Spleen (tissue), 11 donors: Measurements from ENCODE around the gene SMAD6. TPM values are rescaled to one million over a fixed set of nuclear protein-coding genes. Genes with fewer than 3 reads are reported as not detected.

ENCODE experiments used
- DNase-seq: peaks from one replicate; pipeline ENCODE4 v3.0.0-alpha.2; 2020
- H3K27ac ChIP-seq, 8 donors: fragments of 200-600 bp; sonication (generic) in 7 of 8; 1 replicate in 4 of 8; 2 replicates in 4 of 8; pipeline versions ENCODE4 v1.5.0 to v1.8.0; 2016 to 2021; ENCODE audit warnings: inconsistent platforms in 4 of 8, mild to moderate bottlenecking in 4 of 8, moderate library complexity in 1 of 8
- H3K27me3 ChIP-seq, 7 donors: fragments of 200-600 bp; sonication (generic) in 6 of 7; replicated peaks in 1 of 7; 1 replicate in 4 of 7; 2 replicates in 3 of 7; pipeline versions ENCODE4 v1.5.0 to v1.8.0; 2016 to 2021; ENCODE audit warnings: inconsistent platforms in 3 of 7, mild to moderate bottlenecking in 1 of 7
- H3K36me3 ChIP-seq, 6 donors: fragments of 200-600 bp; sonication (generic) in 5 of 6; 1 replicate in 4 of 6; 2 replicates in 2 of 6; pipeline versions ENCODE4 v1.5.0 to v1.8.0; 2016 to 2021; ENCODE audit warnings: inconsistent platforms in 2 of 6
- H3K4me1 ChIP-seq, 6 donors: fragments of 200-600 bp; sonication (generic) in 5 of 6; 1 replicate in 3 of 6; 2 replicates in 3 of 6; pipeline versions ENCODE4 v1.5.0 to v1.8.0; 2016 to 2021; ENCODE audit warnings: inconsistent platforms in 3 of 6
- H3K4me3 ChIP-seq, 8 donors: fragments of 200-600 bp; sonication (generic) in 7 of 8; 1 replicate in 4 of 8; 2 replicates in 4 of 8; pipeline versions ENCODE4 v1.5.0 to v1.8.0; 2016 to 2021; ENCODE audit warnings: inconsistent platforms in 4 of 8, mild to moderate bottlenecking in 4 of 8, moderate library complexity in 2 of 8
- H3K9me3 ChIP-seq, 8 donors: fragments of 200-600 bp; sonication (generic) in 7 of 8; 1 replicate in 4 of 8; 2 replicates in 4 of 8; pipeline versions ENCODE4 v1.5.0 to v1.8.0; 2016 to 2021; ENCODE audit warnings: inconsistent platforms in 4 of 8
- POLR2A ChIP-seq, 3 donors: fragments of 450-650 bp; IDR thresholded peaks; one replicate each; pipeline ENCODE4 v1.5.1; 2017; ENCODE audit warnings: antibody characterized with exemption in 3 of 3, mild to moderate bottlenecking in 1 of 3
- POLR2AphosphoS5 ChIP-seq, 3 donors: sonication (generic); formaldehyde crosslinking; IDR thresholded peaks; one replicate each; pipeline ENCODE4 v1.5.1; 2017; ENCODE audit warnings: antibody characterized with exemption in 3 of 3
- WGBS, 5 donors: extraction: QIAGEN DNeasy Blood & Tissue Kit in 3 of 5; methylation state at CpG; one replicate each; pipeline versions ENCODE4 v1.1.5 to v1.1.7; 2013 to 2018; 5-methylcytosine and 5-hydroxymethylcytosine counted together
- intact Hi-C: fragments of 100-400 bp; cut with DNase I; formaldehyde crosslinking; loops from one replicate; pipeline ENCODE4 v1.15.0; 2023; ENCODE audit warnings: low total_unique reads
- polyA plus RNA-seq, 3 donors: library from polyadenylated mRNA; stranded (reverse); fragments of 200-250 nt; gene quantifications; one replicate each; pipeline ENCODE4 v1.2.1, GENCODE V29; 2013
- total RNA-seq, 7 donors: library from RNA; depleted of rRNA in 3 of 7; stranded (reverse); fragments of >200 nt in 3 of 7; fragmentation: NEBNext Ultra II Directional in 4 of 7; extraction: Animal tissue kit (Norgen Biotek cat#: 25700) in 4 of 7; gene quantifications; one replicate each; pipeline versions ENCODE4 v1.1.0 to v1.2.1, GENCODE V29; 2016 to 2021
- TF ChIP-seq, protein P1 (sequence below), 11 experiments: fragments of 200-600 bp in 7 of 11; fragments of 450-650 bp in 4 of 11; sonication (generic) in 4 of 11; IDR thresholded peaks in 8 of 11; conservative IDR thresholded peaks in 3 of 11; 1 replicate in 7 of 11; 2 replicates in 4 of 11; pipeline versions ENCODE4 v1.4.0 to v1.8.0; 2016 to 2021; ENCODE audit warnings: antibody characterized with exemption in 11 of 11, inconsistent platforms in 4 of 11, mild to moderate bottlenecking in 1 of 11
- donor health status: healthy with polysubstance abuse.
- donor health status: DM: no; HTN: no; CAD: no; lungs with moderate emphysema.
- donor health status: DM: no; HTN: no; CAD: no.
- donor health status: Bipolar disorder and iron deficiency.
- donor health status: healthy.
- donor health status: DM: no; HTN: no; CAD: no.
- donor health status: DM: yes; HTN: yes; CAD: no.

Gene SMAD6
- total and polyA plus RNA-seq, 10 donors = 0.72 to 14.0 (median 4.8) TPM

DNA sequence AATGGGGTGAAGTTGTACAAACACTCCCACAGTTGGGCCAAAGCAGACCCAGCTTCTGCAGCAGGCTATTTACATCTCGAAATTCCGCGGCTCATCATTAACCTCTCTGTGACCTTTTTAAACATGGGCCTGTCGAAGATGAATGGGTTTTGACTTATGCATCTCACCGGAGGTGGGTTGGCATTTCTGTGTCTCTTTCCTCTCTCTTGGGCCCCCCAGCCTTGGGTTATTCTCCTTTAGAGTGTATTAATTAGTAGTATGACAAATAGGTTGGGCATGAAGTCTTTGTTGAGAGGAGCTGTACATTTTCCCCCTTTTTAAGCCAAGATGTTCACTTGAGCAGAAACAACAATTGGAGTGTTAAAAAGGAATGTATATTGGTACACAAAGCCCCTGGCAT, 9.8 kb downstream of the SMAD6 start:
- DNase-seq = no peak
- Histone ChIP-seq H3K9me3 (no peaks in the 10 kb centered on the region), H3K4me3 (no peak overlapping the region), H3K36me3 (no peaks in the 10 kb centered on the region), H3K27ac (no peak overlapping the region), H3K27me3 (peaks cover 0 to 6% (median 0%) of the 10 kb centered on the region in 7 donors), H3K4me1 (peaks cover 4 to 53% (median 27%) of the 10 kb centered on the region in 6 donors)
- intact Hi-C loops = no loop called here
- TF ChIP-seq POLR2AphosphoS5 (IDR thresholded peaks at IDR 0.05) (no peak), POLR2A (IDR thresholded peaks at IDR 0.05) (no peak)
- TF ChIP-seq, protein P1, sequence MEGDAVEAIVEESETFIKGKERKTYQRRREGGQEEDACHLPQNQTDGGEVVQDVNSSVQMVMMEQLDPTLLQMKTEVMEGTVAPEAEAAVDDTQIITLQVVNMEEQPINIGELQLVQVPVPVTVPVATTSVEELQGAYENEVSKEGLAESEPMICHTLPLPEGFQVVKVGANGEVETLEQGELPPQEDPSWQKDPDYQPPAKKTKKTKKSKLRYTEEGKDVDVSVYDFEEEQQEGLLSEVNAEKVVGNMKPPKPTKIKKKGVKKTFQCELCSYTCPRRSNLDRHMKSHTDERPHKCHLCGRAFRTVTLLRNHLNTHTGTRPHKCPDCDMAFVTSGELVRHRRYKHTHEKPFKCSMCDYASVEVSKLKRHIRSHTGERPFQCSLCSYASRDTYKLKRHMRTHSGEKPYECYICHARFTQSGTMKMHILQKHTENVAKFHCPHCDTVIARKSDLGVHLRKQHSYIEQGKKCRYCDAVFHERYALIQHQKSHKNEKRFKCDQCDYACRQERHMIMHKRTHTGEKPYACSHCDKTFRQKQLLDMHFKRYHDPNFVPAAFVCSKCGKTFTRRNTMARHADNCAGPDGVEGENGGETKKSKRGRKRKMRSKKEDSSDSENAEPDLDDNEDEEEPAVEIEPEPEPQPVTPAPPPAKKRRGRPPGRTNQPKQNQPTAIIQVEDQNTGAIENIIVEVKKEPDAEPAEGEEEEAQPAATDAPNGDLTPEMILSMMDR (IDR thresholded peaks at IDR 0.05 in 8 of 11, conservative IDR thresholded peaks at IDR 0.05 in 3 of 11) = no peak
- WGBS, 5 donors = 66 to 86% (median 77%) methylated on average over 5 of the region's 5 CpGs

DNA sequence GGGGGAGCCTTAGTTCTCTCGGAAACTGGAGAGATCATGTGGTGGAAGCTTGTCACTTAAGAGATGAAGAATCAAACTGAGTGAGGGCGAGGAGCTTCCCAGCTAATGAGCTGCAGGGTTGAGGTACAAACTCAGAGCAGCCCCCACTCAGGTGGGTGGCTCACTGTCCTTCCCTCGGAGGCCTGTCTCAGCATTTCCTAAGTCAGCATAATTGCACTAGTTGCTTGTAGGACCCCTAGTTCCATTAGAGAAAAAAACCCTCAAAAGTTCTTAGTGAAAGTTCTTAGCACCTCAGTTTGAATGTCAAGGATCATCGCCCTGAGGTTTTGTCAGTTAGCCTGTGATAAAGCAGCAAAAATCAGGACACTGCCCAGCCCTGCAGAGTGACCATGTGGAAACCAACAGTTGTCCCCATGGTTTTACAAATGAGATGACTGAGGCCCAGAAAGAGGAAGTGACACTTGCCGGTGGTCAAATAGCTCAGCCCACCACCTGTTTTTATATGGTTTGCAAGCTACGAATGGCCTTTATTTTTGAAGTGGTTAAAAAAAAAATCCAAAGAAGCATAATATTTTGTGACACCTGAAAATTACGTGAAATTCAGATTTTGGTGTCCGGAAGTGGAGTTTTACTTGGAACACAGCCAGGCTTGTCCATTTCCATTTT, 11.9 kb downstream of the SMAD6 start:
- Histone ChIP-seq H3K27ac (no peak overlapping the region), H3K9me3 (no peaks in the 10 kb centered on the region), H3K27me3 (peaks cover 0 to 12% (median 0%) of the 10 kb centered on the region in 7 donors), H3K4me1 (peaks cover 4 to 52% (median 27%) of the 10 kb centered on the region in 6 donors), H3K4me3 (no peak overlapping the region), H3K36me3 (peaks cover 0 to 7% (median 0%) of the 10 kb centered on the region in 6 donors)
- TF ChIP-seq POLR2AphosphoS5 (IDR thresholded peaks at IDR 0.05) (no peak), POLR2A (IDR thresholded peaks at IDR 0.05) (no peak)
- TF ChIP-seq, protein P1 (IDR thresholded peaks at IDR 0.05 in 8 of 11, conservative IDR thresholded peaks at IDR 0.05 in 3 of 11) = no peak
- intact Hi-C loops = no loop called here
- 60 to 65% (median 62%) methylated on average over 8 of the region's 8 CpGs for WGBS, 5 donors
- no peak for DNase-seq

DNA sequence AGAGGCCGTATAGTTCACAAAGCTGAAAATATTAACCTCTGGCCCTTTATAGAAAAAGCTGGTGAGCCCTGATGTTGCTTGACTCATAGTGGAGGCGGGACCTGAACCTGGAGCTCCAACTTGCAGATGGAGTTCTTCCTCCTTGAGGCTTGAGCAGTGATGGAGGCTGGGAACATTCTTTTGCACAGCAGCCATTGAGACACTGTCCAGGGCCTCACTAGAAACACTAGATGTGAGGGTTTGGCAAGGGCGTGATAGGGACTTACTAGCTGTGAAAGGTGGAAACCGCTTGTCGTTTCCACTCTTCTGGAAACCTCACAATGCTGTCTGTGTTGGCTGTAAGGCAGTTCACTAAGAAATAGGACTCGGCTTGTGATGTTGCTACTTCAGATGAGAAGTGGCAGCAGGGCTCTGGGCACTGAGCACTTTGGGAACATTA, 12.5 kb downstream of the SMAD6 start:
- intact Hi-C loops = no loop called here
- no peak overlapping the region for H3K27ac ChIP-seq
- H3K36me3 ChIP-seq = peaks cover 0 to 11% (median 0%) of the 10 kb centered on the region in 6 donors
- DNase-seq = no peak
- no peaks in the 10 kb centered on the region for H3K9me3 ChIP-seq
- no peak overlapping the region for H3K4me3 ChIP-seq
- peaks cover 0 to 12% (median 0%) of the 10 kb centered on the region in 7 donors for H3K27me3 ChIP-seq
- H3K4me1 ChIP-seq = peaks cover 4 to 55% (median 27%) of the 10 kb centered on the region in 6 donors
- 79 to 89% (median 83%) methylated on average over 6 of the region's 6 CpGs for WGBS, 5 donors
- TF ChIP-seq POLR2A (IDR thresholded peaks at IDR 0.05) (no peak), POLR2AphosphoS5 (IDR thresholded peaks at IDR 0.05) (no peak)
- TF ChIP-seq, protein P1 (IDR thresholded peaks at IDR 0.05 in 8 of 11, conservative IDR thresholded peaks at IDR 0.05 in 3 of 11) = no peak

DNA sequence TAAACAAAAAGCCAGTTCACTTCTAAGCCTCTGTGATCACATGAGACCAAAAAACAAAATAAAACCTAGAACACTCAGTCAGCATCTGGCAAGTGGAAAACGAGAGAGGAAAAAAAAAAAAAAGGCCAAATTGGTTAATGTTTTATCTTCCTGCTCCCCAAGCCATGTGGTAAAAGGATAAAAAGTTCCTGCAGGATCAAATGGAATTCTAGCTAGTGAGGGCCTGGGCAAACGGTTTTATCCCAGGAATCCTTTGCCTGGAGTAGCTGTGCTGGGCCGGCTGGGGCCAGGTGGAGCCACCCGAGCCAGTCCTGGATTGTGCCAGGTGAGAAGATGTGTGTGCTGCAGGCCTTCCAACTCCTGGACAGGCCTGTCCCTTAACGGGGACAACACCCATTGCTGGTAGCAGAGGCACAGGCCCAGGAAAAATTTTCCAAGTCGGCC, 13.2 kb downstream of the SMAD6 start:
- H3K27me3 ChIP-seq = peaks cover 0 to 12% (median 0%) of the 10 kb centered on the region in 7 donors
- 66 to 88% (median 83%) methylated on average over 6 of the region's 6 CpGs for WGBS, 5 donors
- no peak overlapping the region for H3K27ac ChIP-seq
- peaks cover 4 to 57% (median 27%) of the 10 kb centered on the region in 6 donors for H3K4me1 ChIP-seq
- H3K9me3 ChIP-seq = no peaks in the 10 kb centered on the region
- peaks cover 0 to 11% (median 0%) of the 10 kb centered on the region in 6 donors for H3K36me3 ChIP-seq
- H3K4me3 ChIP-seq = no peak overlapping the region
- intact Hi-C loops = no loop called here
- DNase-seq = no peak
- TF ChIP-seq, protein P1 (IDR thresholded peaks at IDR 0.05 in 8 of 11, conservative IDR thresholded peaks at IDR 0.05 in 3 of 11) = no peak
- no peak for TF ChIP-seq POLR2AphosphoS5 (IDR thresholded peaks at IDR 0.05)
